Osteoblast (primary cell): ENCODE results near the gene TMEFF1. TPM values are rescaled to one million over a fixed set of nuclear protein-coding genes. Genes with fewer than 3 reads are reported as not detected.

Experiments used
- DNase-seq: peaks from one replicate; pipeline ENCODE4 v3.0.0; 2011; ENCODE audit warnings: low spot score, mixed read lengths; ENCODE audit not compliant: insufficient read length; ENCODE audit errors: missing footprints
- H2AFZ ChIP-seq: 2 replicates; pipeline ENCODE4 v1.6.0; 2011; ENCODE audit warnings: mild to moderate bottlenecking, low read length
- H3K27ac ChIP-seq: 2 replicates; pipeline ENCODE4 v1.5.1; 2011; ENCODE audit warnings: mild to moderate bottlenecking, low read depth, low read length, moderate library complexity
- H3K27me3 ChIP-seq: 2 replicates; pipeline ENCODE4 v1.6.0; 2012; ENCODE audit warnings: mild to moderate bottlenecking, control low read depth, inconsistent platforms, low read length, moderate library complexity; ENCODE audit not compliant: insufficient read depth
- H3K36me3 ChIP-seq: 2 replicates; pipeline ENCODE4 v1.5.1; 2011; ENCODE audit warnings: mild to moderate bottlenecking, low read length, control low read depth, moderate library complexity; ENCODE audit not compliant: insufficient read depth
- H3K4me1 ChIP-seq: 2 replicates; pipeline ENCODE4 v1.5.1; 2011; ENCODE audit warnings: mild to moderate bottlenecking, low read length, control low read depth, moderate library complexity; ENCODE audit not compliant: insufficient read depth
- H3K4me2 ChIP-seq: 2 replicates; pipeline ENCODE4 v1.6.0; 2011; ENCODE audit warnings: mild to moderate bottlenecking, low read length; ENCODE audit not compliant: insufficient read depth
- H3K4me3 ChIP-seq: fragments of 200-600 bp; sonication (generic); 3 replicates; pipeline ENCODE4 v1.5.1; 2012; ENCODE audit warnings: mild to moderate bottlenecking, low read length, inconsistent platforms; ENCODE audit not compliant: insufficient read depth
- H3K79me2 ChIP-seq: 2 replicates; pipeline ENCODE4 v1.6.0; 2012; ENCODE audit warnings: mild to moderate bottlenecking, low read length, control low read depth, inconsistent platforms; ENCODE audit not compliant: insufficient read depth
- H3K9me3 ChIP-seq: 2 replicates; pipeline ENCODE4 v1.5.1; 2011; ENCODE audit warnings: low read depth, low read length, control low read depth
- H4K20me1 ChIP-seq: 2 replicates; pipeline ENCODE4 v1.6.0; 2012; ENCODE audit warnings: mild to moderate bottlenecking, low read length, control low read depth; ENCODE audit not compliant: insufficient read depth
- CTCF ChIP-seq: IDR thresholded peaks from 2 replicates; pipeline ENCODE4 v1.5.1; 2011; ENCODE audit warnings: mild to moderate bottlenecking, low read depth, low read length, moderate library complexity; ENCODE audit errors: extremely low read depth
- total RNA-seq: library from RNA; depleted of rRNA; stranded (reverse); fragments of >200 nt; gene quantifications from 2 replicates; pipeline ENCODE4 v1.2.3, GENCODE V29; 2012

The TMEFF1 gene
- total RNA-seq, 1 donor: 0.72 TPM

DNA sequence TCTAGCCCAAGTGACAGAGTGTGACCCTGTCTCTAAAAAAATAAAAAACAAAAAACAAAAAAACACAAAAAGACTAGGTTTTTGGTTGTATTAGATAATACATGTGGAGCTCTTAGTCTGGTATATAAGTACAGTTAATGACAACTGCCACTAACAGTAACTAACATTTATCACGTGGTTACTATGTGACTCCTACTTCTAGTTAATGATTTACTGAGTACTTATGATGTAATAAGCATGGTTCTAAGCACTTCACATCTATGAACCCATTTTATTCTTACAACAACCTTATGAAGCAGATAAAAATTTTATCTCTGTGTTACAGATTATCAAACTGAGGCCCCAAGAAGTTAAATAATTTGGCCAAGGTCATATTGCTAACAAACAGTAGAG is 6.1 kb upstream of the TMEFF1 start:
- H3K9me3 ChIP-seq: no peaks in the 10 kb centered on the region
- TF ChIP-seq CTCF: no peak
- H3K4me1 ChIP-seq: no peaks in the 10 kb centered on the region
- no peaks in the 10 kb centered on the region for H4K20me1 ChIP-seq
- no peaks in the 10 kb centered on the region for H3K36me3 ChIP-seq
- no peak overlapping the region for H3K27ac ChIP-seq
- H2AFZ ChIP-seq: no peak overlapping the region
- no peak overlapping the region for H3K4me3 ChIP-seq
- no peak for DNase-seq
- no peaks in the 10 kb centered on the region for H3K79me2 ChIP-seq
- H3K27me3 ChIP-seq: no peaks in the 10 kb centered on the region
- no peak overlapping the region for H3K4me2 ChIP-seq

DNA sequence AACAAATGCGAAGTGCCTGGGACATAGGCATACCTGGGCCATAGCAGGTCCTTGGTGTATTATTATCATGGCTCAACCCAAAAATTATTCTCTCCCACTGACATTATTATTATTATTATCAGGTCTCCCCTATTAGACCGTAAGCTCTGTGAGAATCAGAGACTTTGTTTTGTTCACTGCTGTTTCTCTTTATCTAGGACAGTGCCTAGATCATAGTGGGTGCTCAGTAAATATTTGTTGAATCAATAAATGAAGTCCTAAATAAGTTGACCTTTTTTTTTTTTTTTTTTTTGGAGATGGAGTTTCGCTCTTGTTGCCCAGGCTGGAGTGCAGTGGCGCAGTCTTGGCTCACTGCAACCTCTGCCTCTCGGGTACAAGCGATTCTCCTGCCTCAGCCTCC is 4.9 kb upstream of the TMEFF1 start:
- Histone ChIP-seq H3K9me3 (no peaks in the 10 kb centered on the region), H3K36me3 (no peaks in the 10 kb centered on the region), H3K4me3 (no peak overlapping the region), H3K27ac (no peak overlapping the region), H3K27me3 (no peaks in the 10 kb centered on the region), H3K4me2 (no peak overlapping the region), H2AFZ (no peak overlapping the region), H3K79me2 (no peaks in the 10 kb centered on the region), H4K20me1 (no peaks in the 10 kb centered on the region), H3K4me1 (no peaks in the 10 kb centered on the region)
- no peak for DNase-seq
- no peak for TF ChIP-seq CTCF

- Histone ChIP-seq H3K27ac (no peak overlapping the region), H3K4me3 (no peak overlapping the region), H3K9me3 (no peaks in the 10 kb centered on the region), H3K4me1 (no peaks in the 10 kb centered on the region), H3K4me2 (peak overlapping the region; percentile 71), H3K79me2 (peaks cover 3% of the 10 kb centered on the region), H3K36me3 (no peaks in the 10 kb centered on the region), H4K20me1 (peaks cover 5% of the 10 kb centered on the region), H3K27me3 (no peaks in the 10 kb centered on the region), H2AFZ (no peak overlapping the region)
- DNase-seq: no peak
- TF ChIP-seq CTCF: no peak
These were observed 681 bp upstream of the TMEFF1 start for GRCh38 chr9:100472268-100472667.

- Histone ChIP-seq H2AFZ (peak overlapping the region; percentile 51), H3K27ac (no peak overlapping the region), H3K4me1 (no peaks in the 10 kb centered on the region), H3K4me3 (peak overlapping the region; percentile 79), H3K79me2 (peaks cover 3% of the 10 kb centered on the region), H3K4me2 (peak overlapping the region; percentile 84), H4K20me1 (peaks cover 5% of the 10 kb centered on the region), H3K27me3 (no peaks in the 10 kb centered on the region), H3K36me3 (no peaks in the 10 kb centered on the region), H3K9me3 (no peaks in the 10 kb centered on the region)
- TF ChIP-seq CTCF: no peak
- DNase-seq: peak; percentile 96
These were observed 530 bp downstream of the TMEFF1 start for GRCh38 chr9:100473276-100474081.
